HepG2 (cell line): ENCODE measurements around the gene RABGGTA. TPM values are rescaled to one million over a fixed set of nuclear protein-coding genes. Genes with fewer than 3 reads are reported as not detected.

ENCODE experiments used
- BCL3 ChIP-seq: sonication (generic); formaldehyde crosslinking; IDR thresholded peaks from 2 replicates; pipeline ENCODE4 v1.5.1; 2020; ENCODE audit warnings: mild to moderate bottlenecking, missing genetic modification reagents, moderate library complexity
- ETV6 ChIP-seq: sonication (generic); formaldehyde crosslinking; conservative IDR thresholded peaks from 2 replicates; pipeline ENCODE4 v1.4.0; 2020; ENCODE audit warnings: missing genetic modification reagents
- FOXO1 ChIP-seq: sonication (generic); formaldehyde crosslinking; IDR thresholded peaks from 2 replicates; pipeline ENCODE4 v1.4.0; 2020; ENCODE audit warnings: missing genetic modification reagents
- HMGXB4 ChIP-seq, 2 experiments: sonication (generic) in 1 of 2; formaldehyde crosslinking in 1 of 2; IDR thresholded peaks; 2 replicates each; pipeline versions ENCODE4 v1.4.0 to v1.6.1; 2018 to 2020; ENCODE audit warnings: missing genetic modification reagents in 2 of 2, borderline replicate concordance in 1 of 2, low read depth in 1 of 2, mild to moderate bottlenecking in 1 of 2, missing biosample characterization in 1 of 2
- MXD1 ChIP-seq: sonication (generic); formaldehyde crosslinking; IDR thresholded peaks from 2 replicates; pipeline ENCODE4 v1.4.0; 2020; ENCODE audit warnings: mild to moderate bottlenecking, missing genetic modification reagents
- MYNN ChIP-seq: sonication (generic); formaldehyde crosslinking; IDR thresholded peaks from 2 replicates; pipeline ENCODE4 v1.4.0; 2020; ENCODE audit warnings: mild to moderate bottlenecking, low read depth, missing genetic modification reagents
- PHF20 ChIP-seq: sonication (generic); formaldehyde crosslinking; IDR thresholded peaks from 2 replicates; pipeline ENCODE4 v1.5.0; 2020; ENCODE audit warnings: mild to moderate bottlenecking, missing genetic modification reagents
- SAFB2 ChIP-seq: sonication (generic); formaldehyde crosslinking; IDR thresholded peaks from 2 replicates; pipeline ENCODE4 v1.5.1; 2020; ENCODE audit warnings: missing genetic modification reagents, low read depth, mild to moderate bottlenecking, borderline replicate concordance
- TMF1 ChIP-seq: sonication (generic); formaldehyde crosslinking; IDR thresholded peaks from 2 replicates; pipeline ENCODE4 v1.8.1; 2022; ENCODE audit warnings: low read depth, missing genetic modification reagents
- TRIM24 ChIP-seq: sonication (generic); formaldehyde crosslinking; IDR thresholded peaks from 2 replicates; pipeline ENCODE4 v1.8.0; 2022; ENCODE audit warnings: mild to moderate bottlenecking, missing genetic modification reagents
- ZFP82 ChIP-seq: sonication (generic); formaldehyde crosslinking; IDR thresholded peaks from 2 replicates; pipeline ENCODE4 v1.5.1; 2020; ENCODE audit warnings: mild to moderate bottlenecking, missing genetic modification reagents, borderline replicate concordance
- ZNF256 ChIP-seq: sonication (generic); formaldehyde crosslinking; conservative IDR thresholded peaks from 2 replicates; pipeline ENCODE4 v1.4.0; 2020; ENCODE audit warnings: missing genetic modification reagents
- ZNF33B ChIP-seq: sonication (generic); formaldehyde crosslinking; IDR thresholded peaks from 2 replicates; pipeline ENCODE4 v1.5.1; 2020; ENCODE audit warnings: mild to moderate bottlenecking, missing genetic modification reagents
- ZNF367 ChIP-seq: sonication (generic); formaldehyde crosslinking; IDR thresholded peaks from 2 replicates; pipeline ENCODE4 v1.4.0; 2020; ENCODE audit warnings: missing genetic modification reagents, borderline replicate concordance
- ZNF576 ChIP-seq: sonication (generic); formaldehyde crosslinking; IDR thresholded peaks from 2 replicates; pipeline ENCODE4 v1.4.0; 2020; ENCODE audit warnings: mild to moderate bottlenecking, missing genetic modification reagents
- ZNF639 ChIP-seq: conservative IDR thresholded peaks from 2 replicates; pipeline ENCODE4 v1.6.1; 2018; ENCODE audit warnings: missing genetic modification reagents
- ZNF724P ChIP-seq: sonication (generic); formaldehyde crosslinking; IDR thresholded peaks from 2 replicates; pipeline ENCODE4 v1.8.0; 2022; ENCODE audit warnings: missing genetic modification reagents, borderline replicate concordance
- ZNF747 ChIP-seq: sonication (generic); formaldehyde crosslinking; IDR thresholded peaks from 2 replicates; pipeline ENCODE4 v1.8.1; 2023; ENCODE audit warnings: missing genetic modification reagents, mild to moderate bottlenecking, borderline replicate concordance
- ZNF788 ChIP-seq: sonication (generic); formaldehyde crosslinking; IDR thresholded peaks from 2 replicates; pipeline ENCODE4 v1.5.0; 2020; ENCODE audit warnings: mild to moderate bottlenecking, missing genetic modification reagents, borderline replicate concordance
- ZSCAN21 ChIP-seq: sonication (generic); formaldehyde crosslinking; IDR thresholded peaks from 2 replicates; pipeline ENCODE4 v1.8.0; 2022; ENCODE audit warnings: mild to moderate bottlenecking, missing genetic modification reagents, moderate library complexity, borderline replicate concordance
- polyA plus RNA-seq, 8 experiments: library from polyadenylated mRNA; depleted of rRNA in 3 of 8; stranded (reverse) in 7 of 8; unstranded in 1 of 8; fragments of >200 nt; fragmentation: Illumina TruSeq in 4 of 8; extraction: Trizol in 4 of 8; gene quantifications; 2 replicates each; pipeline versions ENCODE4 v1.2.1 to v1.2.3, GENCODE V29; 2011 to 2016; ENCODE audit warnings: low read depth in 4 of 8, missing spikeins in 1 of 8, mixed read lengths in 1 of 8; ENCODE audit not compliant: insufficient read depth in 1 of 8
- total RNA-seq, 5 experiments: library from RNA; depleted of rRNA; stranded (reverse); fragments of >200 nt; fragmentation: Illumina TruSeq; extraction: Trizol; gene quantifications; 2 replicates each; pipeline ENCODE4 v1.2.3, GENCODE V29; 2016; ENCODE audit warnings: low read depth in 1 of 5

The RABGGTA gene
- total and polyA plus RNA-seq, 2 of the 13 experiments (the other 11 are each of a cell fraction or from before 2014, with no cell fraction given), result 57.9 to 90.8 TPM

- no peak for TF ChIP-seq HMGXB4 (CRISPR knock-in tag; IDR thresholded peaks at IDR 0.05; ENCODE audit: borderline replicate concordance in 1 of 2, low read depth in 1 of 2)
- peak; percentile 71; the same call in 1 of the 2 replicates for TF ChIP-seq MXD1 (CRISPR knock-in tag)
- TF ChIP-seq MYNN (CRISPR knock-in tag), result no peak
- TF ChIP-seq FOXO1 (CRISPR knock-in tag), result peak; percentile 35; the same call in 1 of the 2 replicates
- no peak for TF ChIP-seq ZNF724P (CRISPR knock-in tag)
- no peak for TF ChIP-seq ZNF33B (CRISPR knock-in tag)
- no peak for TF ChIP-seq ZNF747
- no peak for TF ChIP-seq ZSCAN21
- TF ChIP-seq SAFB2 (CRISPR knock-in tag), result no peak
- no peak for TF ChIP-seq ZNF788
- no peak for TF ChIP-seq ZNF256 (CRISPR knock-in tag)
- peak; percentile 51; the same call in 1 of the 2 replicates for TF ChIP-seq ETV6 (CRISPR knock-in tag)
- no peak for TF ChIP-seq BCL3 (CRISPR knock-in tag)
- TF ChIP-seq ZNF576 (CRISPR knock-in tag), result 0 out of 2 replicates have a peak, but pooled peaks have one; percentile 61
- 0 out of 2 replicates have a peak, but pooled peaks have one; percentile 43 for TF ChIP-seq TMF1 (CRISPR knock-in tag)
- TF ChIP-seq PHF20 (CRISPR knock-in tag), result 0 out of 2 replicates have a peak, but pooled peaks have one; percentile 37
- no peak for TF ChIP-seq ZNF367
- 0 out of 2 replicates have a peak, but pooled peaks have one; percentile 15 for TF ChIP-seq TRIM24 (CRISPR knock-in tag)
- TF ChIP-seq ZFP82 (CRISPR knock-in tag), result no peak
- TF ChIP-seq ZNF639 (CRISPR knock-in tag), result no peak
These were observed 31.1 kb downstream of the RABGGTA start (continued) for GRCh38 chr14:24240110-24240918.
